GM23338 (cell line): ENCODE measurements around the gene RSL1D1. TPM values are rescaled to one million over a fixed set of nuclear protein-coding genes. Genes with fewer than 3 reads are reported as not detected.

ENCODE experiments used
- CTCF ChIP-seq, 2 experiments: fragments of 200-600 bp in 1 of 2; sonication (generic) in 1 of 2; conservative IDR thresholded peaks; 2 replicates each; pipeline versions ENCODE4 v1.5.1 to v1.6.1; 2016 to 2017; ENCODE audit warnings: antibody characterized with exemption in 2 of 2, low read depth in 2 of 2, mild to moderate bottlenecking in 2 of 2, moderate library complexity in 1 of 2
- EZH2phosphoT487 ChIP-seq: fragments of 200-600 bp; sonication (generic); IDR thresholded peaks from one replicate; pipeline ENCODE4 v1.8.1; 2018; ENCODE audit warnings: antibody characterized with exemption; ENCODE audit not compliant: unreplicated experiment
- NANOG ChIP-seq: IDR thresholded peaks from 2 replicates; pipeline ENCODE4 v1.6.1; 2016; ENCODE audit warnings: antibody characterized with exemption, borderline replicate concordance
- POLR2AphosphoS5 ChIP-seq: IDR thresholded peaks from 2 replicates; pipeline ENCODE4 v1.6.1; 2016; ENCODE audit warnings: antibody characterized with exemption, low read depth
- REST ChIP-seq: IDR thresholded peaks from one replicate; pipeline ENCODE4 v1.6.1; 2018; ENCODE audit warnings: antibody characterized with exemption; ENCODE audit not compliant: unreplicated experiment
- STAT1 ChIP-seq: IDR thresholded peaks from one replicate; pipeline ENCODE4 v1.6.1; 2016; ENCODE audit warnings: antibody characterized with exemption; ENCODE audit not compliant: unreplicated experiment
- ZNF331 ChIP-seq: fragments of 250-450 bp; sonication (Bioruptor Pico); IDR thresholded peaks from 2 replicates; pipeline ENCODE4 v1.5.0; 2020; ENCODE audit warnings: low read depth, mild to moderate bottlenecking, moderate library complexity
- ZNF462 ChIP-seq: fragments of 250-450 bp; sonication (Bioruptor Pico); IDR thresholded peaks from 2 replicates; pipeline ENCODE4 v1.5.0; 2020; ENCODE audit warnings: mild to moderate bottlenecking, moderate library complexity
- polyA plus RNA-seq: library from polyadenylated mRNA; unstranded; fragments of >200 nt; fragmentation: Nextera tagmentation; extraction: Ambion mirVana; gene quantifications from 2 replicates; pipeline ENCODE4 v1.2.1, GENCODE V29; 2016
- total RNA-seq: library from RNA; depleted of rRNA; stranded (reverse); fragments of >200 nt; shearing (Covaris generic); gene quantifications from 2 replicates; pipeline ENCODE4 v1.2.3, GENCODE V29; 2014

RSL1D1 gene
- total and polyA plus RNA-seq, 2 experiments from 2014 or later: 298 to 495 TPM

GRCh38 chr16:11795887-11796226 is 55.5 kb downstream of the RSL1D1 start (continued):
- TF ChIP-seq ZNF462 (CRISPR knock-in tag) (no peak), STAT1 (no peak), POLR2AphosphoS5 (no peak), EZH2phosphoT487 (no peak), CTCF (conservative IDR thresholded peaks at IDR 0.05; ENCODE audit: low read depth in 2 of 2) (no peak), ZNF331 (CRISPR knock-in tag) (no peak), REST (no peak), NANOG (no peak)
